GM10248 (cell line): Measurements from ENCODE around the gene RAPGEF3.

Experiments
- CTCF ChIA-PET: fragments of 300-600 bp; sonication (Branson Sonifier 250); formaldehyde crosslinking; extraction: SDS; loops from one replicate; lab custom pipeline; 2021; ENCODE audit warnings: antibody characterized with exemption; lab: Yijun Ruan, JAX
- POLR2A ChIA-PET: fragments of 350-650 bp; sonication (Branson Sonifier 250); formaldehyde crosslinking; extraction: SDS; loops from one replicate; lab custom pipeline; 2020; ENCODE audit warnings: antibody characterized with exemption; lab: Yijun Ruan, JAX
- DNase-seq: peaks from one replicate; pipeline ENCODE4 v3.0.0; 2012; ENCODE audit errors: extremely low spot score
- CTCF ChIP-seq: IDR thresholded peaks from 2 replicates; pipeline ENCODE4 v1.5.1; 2012; ENCODE audit warnings: mild to moderate bottlenecking, low read depth; ENCODE audit errors: extremely low read depth, missing control alignments, control extremely low read depth

Gene RAPGEF3

GRCh38 chr12:47803191-47803875 is 44.7 kb upstream of the RAPGEF3 start:
- TF ChIP-seq CTCF: no peak
- no peak for DNase-seq
- CTCF ChIA-PET: interaction anchor here (0.8 to 31.1 kb wide), 7 partner anchors 10 to 61 kb away, joined by 3 to 685 read pairs (median 11); no protein-coding TSS in a partner anchor
- POLR2A ChIA-PET: no interaction called here

GRCh38 chr12:47802312-47802711 is 43.6 kb upstream of the RAPGEF3 start:
- TF ChIP-seq CTCF: no peak
- no peak for DNase-seq
- CTCF ChIA-PET: interaction anchor here (0.6 to 31.1 kb wide), 13 partner anchors 10 to 172 kb away, joined by 3 to 685 read pairs (median 5); partner anchors contain the start of gene ENDOU
- POLR2A ChIA-PET: no interaction called here

GRCh38 chr12:47801904-47802246 is 43.2 kb upstream of the RAPGEF3 start:
- ChIA-PET POLR2A (no interaction called here), CTCF (interaction anchor here (0.6 to 31.1 kb wide), 13 partner anchors 9 to 173 kb away, joined by 3 to 685 read pairs (median 5); partner anchors contain the start of gene ENDOU)
- no peak for TF ChIP-seq CTCF
- DNase-seq: no peak

GRCh38 chr12:47801170-47801903 is 42.7 kb upstream of the RAPGEF3 start:
- ChIA-PET CTCF (interaction anchor here (0.9 to 31.1 kb wide), 15 partner anchors 12 to 173 kb away, joined by 3 to 685 read pairs (median 6); partner anchors contain the start of gene ENDOU), POLR2A (interaction anchor here (0.6 kb wide), 1 partner anchor 347 kb away, joined by 6 read pairs; no protein-coding TSS in a partner anchor)
- no peak for DNase-seq
- TF ChIP-seq CTCF: no peak

- POLR2A ChIA-PET: no interaction called here
- no peak for DNase-seq
- CTCF ChIA-PET: interaction anchor here (0.9 to 31.1 kb wide), 9 partner anchors 7 to 58 kb away, joined by 3 to 685 read pairs (median 13); no protein-coding TSS in a partner anchor
- no peak for TF ChIP-seq CTCF
Measured at GRCh38 chr12:47800582-47800981, 41.9 kb upstream of the RAPGEF3 start.

GRCh38 chr12:47799357-47799955 is 40.8 kb upstream of the RAPGEF3 start:
- ChIA-PET POLR2A (no interaction called here), CTCF (interaction anchor here (0.8 to 35.8 kb wide), 7 partner anchors 8 to 73 kb away, joined by 3 to 1524 read pairs (median 23); partner anchors contain the start of genes ENDOU and RPAP3)
- TF ChIP-seq CTCF: no peak
- DNase-seq: no peak
